HEK293 (cell line): ENCODE results near the gene ARHGAP22.

Source experiments
- CTCF ChIA-PET: fragments of 350-600 bp; formaldehyde crosslinking; extraction: SDS; loops from one replicate; lab custom pipeline; 2021; ENCODE audit warnings: antibody characterized with exemption; lab: Yijun Ruan, JAX
- POLR2A ChIA-PET: fragments of 300-600 bp; formaldehyde crosslinking; extraction: SDS; loops from one replicate; lab custom pipeline; 2020; ENCODE audit warnings: antibody characterized with exemption, inconsistent platforms; lab: Yijun Ruan, JAX
- H3K27ac ChIP-seq: fragments of 200-500 bp; sonication (Bioruptor generic); 2 replicates; pipeline ENCODE4 v1.5.1; 2014; ENCODE audit warnings: low read depth, low read length, control low read depth, inconsistent platforms; ENCODE audit errors: extremely low read depth
- H3K36me3 ChIP-seq, 2 experiments: fragments of 200-500 bp in 1 of 2; sonication (Bioruptor generic) in 1 of 2; 1 replicate in 1 of 2; 2 replicates in 1 of 2; pipeline ENCODE4 v1.5.1; 2014 to 2017; ENCODE audit warnings: inconsistent platforms in 2 of 2, low read length in 2 of 2; ENCODE audit not compliant: control insufficient read depth in 2 of 2, insufficient read depth in 1 of 2
- H3K4me1 ChIP-seq: fragments of 200-500 bp; sonication (Bioruptor generic); 2 replicates; pipeline ENCODE4 v1.5.1; 2014; ENCODE audit warnings: mild to moderate bottlenecking, low read length, inconsistent platforms; ENCODE audit not compliant: control insufficient read depth, insufficient read depth
- H3K4me3 ChIP-seq: 2 replicates; pipeline ENCODE4 v1.5.1; 2011; ENCODE audit warnings: low read depth, mild to moderate bottlenecking, control low read depth, low read length, moderate library complexity
- H3K9me3 ChIP-seq: fragments of 200-500 bp; sonication (Bioruptor generic); 2 replicates; pipeline ENCODE4 v1.5.1; 2014; ENCODE audit warnings: low read depth, low read length, inconsistent platforms; ENCODE audit not compliant: control insufficient read depth, insufficient read depth
- HOXA7 ChIP-seq: sonication (generic); formaldehyde crosslinking; IDR thresholded peaks from 2 replicates; pipeline ENCODE4 v1.8.1; 2022; ENCODE audit warnings: missing genetic modification reagents, borderline replicate concordance
- HOXD13 ChIP-seq: sonication (generic); formaldehyde crosslinking; IDR thresholded peaks from 2 replicates; pipeline ENCODE4 v1.8.0; 2022; ENCODE audit warnings: missing genetic modification reagents, borderline replicate concordance
- KLF10 ChIP-seq: fragments of 450-650 bp; IDR thresholded peaks from 2 replicates; pipeline ENCODE4 v1.5.1; 2018; ENCODE audit warnings: missing biosample characterization, mild to moderate bottlenecking, missing genetic modification characterization
- MYNN ChIP-seq: fragments of 450-650 bp; formaldehyde crosslinking; IDR thresholded peaks from 2 replicates; pipeline ENCODE4 v1.5.1; 2016; ENCODE audit warnings: missing biosample characterization, missing genetic modification characterization, borderline replicate concordance
- PRDM4 ChIP-seq: fragments of 450-650 bp; formaldehyde crosslinking; IDR thresholded peaks from 2 replicates; pipeline ENCODE4 v1.5.1; 2017; ENCODE audit warnings: missing biosample characterization, missing genetic modification characterization
- SCRT2 ChIP-seq: fragments of 450-650 bp; formaldehyde crosslinking; IDR thresholded peaks from 2 replicates; pipeline ENCODE4 v1.5.1; 2016; ENCODE audit warnings: missing biosample characterization, missing genetic modification characterization
- YY2 ChIP-seq: fragments of 450-650 bp; formaldehyde crosslinking; IDR thresholded peaks from 2 replicates; pipeline ENCODE4 v1.5.1; 2016; ENCODE audit warnings: missing biosample characterization, missing genetic modification characterization
- ZEB2 ChIP-seq: fragments of 450-650 bp; formaldehyde crosslinking; IDR thresholded peaks from 2 replicates; pipeline ENCODE4 v1.5.1; 2016; ENCODE audit warnings: missing biosample characterization, missing genetic modification characterization
- ZFP41 ChIP-seq: fragments of 450-650 bp; formaldehyde crosslinking; IDR thresholded peaks from 2 replicates; pipeline ENCODE4 v1.5.1; 2016; ENCODE audit warnings: missing biosample characterization, missing genetic modification characterization, borderline replicate concordance
- ZNF138 ChIP-seq: fragments of 450-650 bp; formaldehyde crosslinking; IDR thresholded peaks from 2 replicates; pipeline ENCODE4 v1.5.1; 2016; ENCODE audit warnings: missing biosample characterization, missing genetic modification characterization, borderline replicate concordance
- ZNF174 ChIP-seq: fragments of 450-650 bp; formaldehyde crosslinking; IDR thresholded peaks from 2 replicates; pipeline ENCODE4 v1.5.0; 2017; ENCODE audit warnings: missing biosample characterization, mild to moderate bottlenecking, missing genetic modification characterization
- ZNF184 ChIP-seq: fragments of 450-650 bp; IDR thresholded peaks from 2 replicates; pipeline ENCODE4 v1.5.1; 2018; ENCODE audit warnings: missing biosample characterization, mild to moderate bottlenecking, missing genetic modification characterization
- ZNF23 ChIP-seq: fragments of 450-650 bp; formaldehyde crosslinking; IDR thresholded peaks from 2 replicates; pipeline ENCODE4 v1.5.1; 2016; ENCODE audit warnings: missing biosample characterization, missing genetic modification characterization, borderline replicate concordance
- ZNF248 ChIP-seq: fragments of 450-650 bp; formaldehyde crosslinking; IDR thresholded peaks from 2 replicates; pipeline ENCODE4 v1.5.1; 2017; ENCODE audit warnings: missing biosample characterization, missing genetic modification characterization
- ZNF280C ChIP-seq: fragments of 450-650 bp; formaldehyde crosslinking; IDR thresholded peaks from 2 replicates; pipeline ENCODE4 v1.5.1; 2016; ENCODE audit warnings: missing biosample characterization, missing genetic modification characterization
- ZNF311 ChIP-seq: fragments of 450-650 bp; formaldehyde crosslinking; IDR thresholded peaks from 2 replicates; pipeline ENCODE4 v1.5.1; 2017; ENCODE audit warnings: missing biosample characterization, missing genetic modification characterization, borderline replicate concordance
- ZNF354C ChIP-seq: fragments of 450-650 bp; formaldehyde crosslinking; IDR thresholded peaks from 2 replicates; pipeline ENCODE4 v1.5.1; 2016; ENCODE audit warnings: missing biosample characterization, missing genetic modification characterization, low read depth, borderline replicate concordance
- ZNF423 ChIP-seq: fragments of 450-650 bp; formaldehyde crosslinking; IDR thresholded peaks from 2 replicates; pipeline ENCODE4 v1.5.1; 2016; ENCODE audit warnings: missing biosample characterization, missing genetic modification characterization
- ZNF521 ChIP-seq: fragments of 450-650 bp; formaldehyde crosslinking; IDR thresholded peaks from 2 replicates; pipeline ENCODE4 v1.5.1; 2017; ENCODE audit warnings: missing biosample characterization, mild to moderate bottlenecking, missing genetic modification characterization
- ZNF561 ChIP-seq: fragments of 450-650 bp; IDR thresholded peaks from 2 replicates; pipeline ENCODE4 v1.5.1; 2018; ENCODE audit warnings: missing biosample characterization, missing genetic modification characterization, borderline replicate concordance
- ZNF600 ChIP-seq: fragments of 450-650 bp; formaldehyde crosslinking; IDR thresholded peaks from 2 replicates; pipeline ENCODE4 v1.5.1; 2016; ENCODE audit warnings: missing biosample characterization, missing genetic modification characterization
- ZNF610 ChIP-seq: fragments of 450-650 bp; formaldehyde crosslinking; IDR thresholded peaks from 2 replicates; pipeline ENCODE4 v1.5.1; 2016; ENCODE audit warnings: missing biosample characterization, missing genetic modification characterization, borderline replicate concordance
- ZNF621 ChIP-seq: fragments of 450-650 bp; formaldehyde crosslinking; IDR thresholded peaks from 2 replicates; pipeline ENCODE4 v1.5.1; 2017; ENCODE audit warnings: missing biosample characterization, missing genetic modification characterization
- ZNF623 ChIP-seq: fragments of 450-650 bp; formaldehyde crosslinking; IDR thresholded peaks from 2 replicates; pipeline ENCODE4 v1.5.1; 2016; ENCODE audit warnings: missing biosample characterization, missing genetic modification characterization
- ZNF670 ChIP-seq: fragments of 450-650 bp; formaldehyde crosslinking; IDR thresholded peaks from 2 replicates; pipeline ENCODE4 v1.5.1; 2016; ENCODE audit warnings: missing biosample characterization, missing genetic modification characterization, low read depth
- ZNF785 ChIP-seq: fragments of 450-650 bp; formaldehyde crosslinking; IDR thresholded peaks from 2 replicates; pipeline ENCODE4 v1.5.1; 2016; ENCODE audit warnings: missing biosample characterization, missing genetic modification characterization
- TF ChIP-seq, protein P1 (sequence below): fragments of 450-650 bp; formaldehyde crosslinking; IDR thresholded peaks from 2 replicates; pipeline ENCODE4 v1.5.1; 2017; ENCODE audit warnings: missing biosample characterization, missing genetic modification characterization
- TF ChIP-seq, protein P2 (sequence below): fragments of 450-650 bp; formaldehyde crosslinking; IDR thresholded peaks from 2 replicates; pipeline ENCODE4; 2016; ENCODE audit warnings: missing biosample characterization, missing genetic modification characterization
- TF ChIP-seq, protein P3 (sequence below): IDR thresholded peaks from 2 replicates; pipeline ENCODE4 v1.6.1; 2011; ENCODE audit warnings: mild to moderate bottlenecking, low read depth, low read length, borderline replicate concordance

Gene ARHGAP22

DNA sequence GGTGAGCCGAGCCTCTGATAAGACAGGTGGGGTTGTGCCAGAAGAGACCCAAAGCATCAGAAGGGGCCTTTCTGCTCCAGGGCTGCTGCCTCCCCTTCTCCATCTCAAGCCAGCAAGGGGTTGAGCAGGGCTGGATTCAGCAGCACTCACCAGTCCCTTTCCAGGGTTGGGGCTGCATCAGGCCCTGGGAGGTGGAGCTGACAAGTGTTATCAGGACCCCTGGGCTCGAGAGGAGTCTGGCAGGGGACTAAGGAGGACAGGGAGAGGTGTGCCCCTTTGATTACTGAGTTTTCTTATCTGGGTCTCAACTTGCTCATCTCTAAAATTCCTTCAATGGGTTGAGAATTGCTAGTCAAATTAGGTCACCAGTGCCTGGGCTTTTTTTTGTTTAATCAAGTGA, 17.8 kb downstream of the ARHGAP22 start:
- no peaks in the 10 kb centered on the region for H3K9me3 ChIP-seq
- no peaks in the 10 kb centered on the region for H3K4me1 ChIP-seq
- H3K36me3 ChIP-seq, result no peaks in the 10 kb centered on the region
- no peak overlapping the region for H3K27ac ChIP-seq
- ChIA-PET CTCF (interaction anchor here (1.3 to 1.6 kb wide), 2 partner anchors 21 to 69 kb away, joined by 4 to 7 read pairs; no protein-coding TSS in a partner anchor), POLR2A (no interaction called here)
- no peak overlapping the region for H3K4me3 ChIP-seq
- TF ChIP-seq, protein P1, sequence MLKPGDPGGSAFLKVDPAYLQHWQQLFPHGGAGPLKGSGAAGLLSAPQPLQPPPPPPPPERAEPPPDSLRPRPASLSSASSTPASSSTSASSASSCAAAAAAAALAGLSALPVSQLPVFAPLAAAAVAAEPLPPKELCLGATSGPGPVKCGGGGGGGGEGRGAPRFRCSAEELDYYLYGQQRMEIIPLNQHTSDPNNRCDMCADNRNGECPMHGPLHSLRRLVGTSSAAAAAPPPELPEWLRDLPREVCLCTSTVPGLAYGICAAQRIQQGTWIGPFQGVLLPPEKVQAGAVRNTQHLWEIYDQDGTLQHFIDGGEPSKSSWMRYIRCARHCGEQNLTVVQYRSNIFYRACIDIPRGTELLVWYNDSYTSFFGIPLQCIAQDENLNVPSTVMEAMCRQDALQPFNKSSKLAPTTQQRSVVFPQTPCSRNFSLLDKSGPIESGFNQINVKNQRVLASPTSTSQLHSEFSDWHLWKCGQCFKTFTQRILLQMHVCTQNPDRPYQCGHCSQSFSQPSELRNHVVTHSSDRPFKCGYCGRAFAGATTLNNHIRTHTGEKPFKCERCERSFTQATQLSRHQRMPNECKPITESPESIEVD, result no peak
- TF ChIP-seq ZNF670 (tag by site-specific recombination), result no peak
- TF ChIP-seq ZNF354C (tag by site-specific recombination), result no peak
- no peak for TF ChIP-seq YY2 (tag by site-specific recombination)
- TF ChIP-seq ZNF623 (tag by site-specific recombination), result no peak
- no peak for TF ChIP-seq ZNF621
- TF ChIP-seq SCRT2 (tag by site-specific recombination), result no peak; the same call in 1 of the 2 replicates
- TF ChIP-seq ZEB2, result no peak
- no peak for TF ChIP-seq ZNF23 (tag by site-specific recombination)
- TF ChIP-seq KLF10 (tag by site-specific recombination), result no peak
- no peak for TF ChIP-seq ZNF423 (tag by site-specific recombination)
- TF ChIP-seq ZNF280C, result no peak
- no peak for TF ChIP-seq PRDM4 (tag by site-specific recombination)
- TF ChIP-seq ZNF174 (tag by site-specific recombination), result no peak
- no peak for TF ChIP-seq MYNN (tag by site-specific recombination)
- TF ChIP-seq ZFP41, result no peak
- no peak for TF ChIP-seq ZNF561 (tag by site-specific recombination)
- TF ChIP-seq, protein P2, sequence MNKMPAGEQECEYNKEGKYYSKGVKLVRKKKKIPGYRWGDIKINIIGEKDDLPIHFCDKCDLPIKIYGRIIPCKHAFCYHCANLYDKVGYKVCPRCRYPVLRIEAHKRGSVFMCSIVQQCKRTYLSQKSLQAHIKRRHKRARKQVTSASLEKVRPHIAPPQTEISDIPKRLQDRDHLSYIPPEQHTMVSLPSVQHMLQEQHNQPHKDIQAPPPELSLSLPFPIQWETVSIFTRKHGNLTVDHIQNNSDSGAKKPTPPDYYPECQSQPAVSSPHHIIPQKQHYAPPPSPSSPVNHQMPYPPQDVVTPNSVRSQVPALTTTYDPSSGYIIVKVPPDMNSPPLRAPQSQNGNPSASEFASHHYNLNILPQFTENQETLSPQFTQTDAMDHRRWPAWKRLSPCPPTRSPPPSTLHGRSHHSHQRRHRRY, result no peak

DNA sequence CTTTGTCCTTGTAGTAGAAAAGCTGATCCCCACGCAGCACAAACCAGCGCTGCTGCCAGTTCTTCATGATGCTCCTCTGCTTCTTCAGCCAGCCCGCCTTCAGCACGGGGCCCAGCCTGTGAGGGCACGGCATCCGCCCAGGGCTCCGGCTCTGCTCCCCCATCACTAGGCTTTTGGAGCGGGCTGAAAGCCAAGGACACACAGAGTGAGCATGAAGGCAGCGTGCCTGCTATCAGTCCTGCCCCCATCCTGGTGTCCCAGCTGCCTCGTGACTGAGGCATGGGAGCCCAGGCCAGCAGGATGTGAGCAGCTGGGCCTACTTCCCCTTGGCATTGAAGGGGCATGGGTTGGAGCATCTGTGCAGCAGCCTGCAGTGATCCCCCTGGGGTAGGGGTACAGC, 21.9 kb downstream of the ARHGAP22 start:
- Histone ChIP-seq H3K4me3 (no peak overlapping the region), H3K36me3 (no peaks in the 10 kb centered on the region), H3K4me1 (no peaks in the 10 kb centered on the region), H3K27ac (no peak overlapping the region), H3K9me3 (no peaks in the 10 kb centered on the region)
- POLR2A ChIA-PET, result no interaction called here
- CTCF ChIA-PET, result no interaction called here
- TF ChIP-seq ZNF184 (tag by site-specific recombination), result no peak
- no peak for TF ChIP-seq HOXA7 (CRISPR knock-in tag)
- no peak for TF ChIP-seq ZNF610 (tag by site-specific recombination)
- no peak for TF ChIP-seq ZNF248 (tag by site-specific recombination)
- no peak for TF ChIP-seq HOXD13
- TF ChIP-seq, protein P3, sequence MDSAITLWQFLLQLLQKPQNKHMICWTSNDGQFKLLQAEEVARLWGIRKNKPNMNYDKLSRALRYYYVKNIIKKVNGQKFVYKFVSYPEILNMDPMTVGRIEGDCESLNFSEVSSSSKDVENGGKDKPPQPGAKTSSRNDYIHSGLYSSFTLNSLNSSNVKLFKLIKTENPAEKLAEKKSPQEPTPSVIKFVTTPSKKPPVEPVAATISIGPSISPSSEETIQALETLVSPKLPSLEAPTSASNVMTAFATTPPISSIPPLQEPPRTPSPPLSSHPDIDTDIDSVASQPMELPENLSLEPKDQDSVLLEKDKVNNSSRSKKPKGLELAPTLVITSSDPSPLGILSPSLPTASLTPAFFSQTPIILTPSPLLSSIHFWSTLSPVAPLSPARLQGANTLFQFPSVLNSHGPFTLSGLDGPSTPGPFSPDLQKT, result no peak
- no peak for TF ChIP-seq ZNF311 (tag by site-specific recombination)
- no peak for TF ChIP-seq ZNF521
- no peak for TF ChIP-seq ZNF785 (tag by site-specific recombination)
- no peak for TF ChIP-seq ZNF138 (tag by site-specific recombination)
- no peak for TF ChIP-seq ZNF600
